Measurements from ENCODE around the gene HUNK.

DNA sequence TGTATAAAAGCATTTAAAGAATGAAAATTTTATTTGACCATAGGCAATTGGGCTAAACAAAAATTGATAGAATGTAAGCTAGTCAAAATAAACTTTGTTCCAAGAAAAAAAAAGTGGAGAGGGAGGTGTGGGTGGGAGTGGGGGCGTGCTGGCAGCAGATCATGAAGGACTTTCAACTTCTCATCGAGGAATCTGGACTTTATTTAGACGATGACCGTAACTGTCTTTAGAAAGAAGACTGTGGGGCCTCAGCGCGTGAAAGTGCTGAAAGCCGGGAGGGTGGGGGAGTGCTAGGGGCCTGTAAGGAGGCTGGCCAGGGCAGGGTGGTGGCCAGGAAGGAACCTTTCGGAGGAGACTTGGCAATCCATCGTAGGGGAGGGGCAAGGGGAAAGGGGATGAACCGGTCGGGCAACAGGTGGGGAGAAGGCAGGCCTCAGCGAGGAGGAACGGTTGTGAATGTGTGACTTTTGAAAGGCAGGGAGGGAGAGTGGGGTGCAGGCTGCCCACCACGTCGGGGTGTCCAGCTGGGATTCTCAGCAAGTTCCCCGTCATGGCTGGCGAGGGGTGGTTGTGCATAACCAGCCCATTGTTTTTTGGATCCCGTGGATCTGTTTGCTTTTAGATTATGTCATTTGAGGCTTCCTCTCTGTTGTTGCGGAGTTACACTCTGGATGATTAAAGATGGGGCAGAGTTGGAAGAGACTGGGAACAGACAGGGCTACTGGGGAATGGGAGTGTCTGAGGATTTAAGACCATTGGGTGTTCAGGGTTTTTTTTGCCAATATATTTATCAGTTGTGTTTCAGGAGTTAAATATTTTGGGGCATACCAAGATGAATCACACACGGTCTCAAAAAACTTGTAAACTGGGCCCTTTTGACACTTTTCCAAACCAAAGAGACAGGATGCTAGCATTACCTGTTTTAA is 35.5 kb downstream of the HUNK start:
- TF ChIP-seq ZFX (IDR thresholded peaks at IDR 0.05): no peak
- TF ChIP-seq, protein P1, sequence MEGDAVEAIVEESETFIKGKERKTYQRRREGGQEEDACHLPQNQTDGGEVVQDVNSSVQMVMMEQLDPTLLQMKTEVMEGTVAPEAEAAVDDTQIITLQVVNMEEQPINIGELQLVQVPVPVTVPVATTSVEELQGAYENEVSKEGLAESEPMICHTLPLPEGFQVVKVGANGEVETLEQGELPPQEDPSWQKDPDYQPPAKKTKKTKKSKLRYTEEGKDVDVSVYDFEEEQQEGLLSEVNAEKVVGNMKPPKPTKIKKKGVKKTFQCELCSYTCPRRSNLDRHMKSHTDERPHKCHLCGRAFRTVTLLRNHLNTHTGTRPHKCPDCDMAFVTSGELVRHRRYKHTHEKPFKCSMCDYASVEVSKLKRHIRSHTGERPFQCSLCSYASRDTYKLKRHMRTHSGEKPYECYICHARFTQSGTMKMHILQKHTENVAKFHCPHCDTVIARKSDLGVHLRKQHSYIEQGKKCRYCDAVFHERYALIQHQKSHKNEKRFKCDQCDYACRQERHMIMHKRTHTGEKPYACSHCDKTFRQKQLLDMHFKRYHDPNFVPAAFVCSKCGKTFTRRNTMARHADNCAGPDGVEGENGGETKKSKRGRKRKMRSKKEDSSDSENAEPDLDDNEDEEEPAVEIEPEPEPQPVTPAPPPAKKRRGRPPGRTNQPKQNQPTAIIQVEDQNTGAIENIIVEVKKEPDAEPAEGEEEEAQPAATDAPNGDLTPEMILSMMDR (conservative IDR thresholded peaks at IDR 0.05): no peak

Data from C4-2B (cell line).